GM20000 (cell line): ENCODE measurements around the gene PHLDB2.

Experiments
- DNase-seq: peaks from one replicate; pipeline ENCODE4 v3.0.0; 2012; ENCODE audit warnings: low spot score
- CTCF ChIP-seq: IDR thresholded peaks from 2 replicates; pipeline ENCODE4 v1.5.1; 2012; ENCODE audit warnings: mild to moderate bottlenecking, control low read depth; ENCODE audit errors: extremely low read depth, missing control alignments

Gene PHLDB2

GRCh38 chr3:111932946-111933345, 73.9 kb downstream of the PHLDB2 start:
- no peak for DNase-seq
- no peak for TF ChIP-seq CTCF

GRCh38 chr3:111936191-111936841, 77.3 kb downstream of the PHLDB2 start:
- DNase-seq = no peak
- TF ChIP-seq CTCF = no peak

DNA sequence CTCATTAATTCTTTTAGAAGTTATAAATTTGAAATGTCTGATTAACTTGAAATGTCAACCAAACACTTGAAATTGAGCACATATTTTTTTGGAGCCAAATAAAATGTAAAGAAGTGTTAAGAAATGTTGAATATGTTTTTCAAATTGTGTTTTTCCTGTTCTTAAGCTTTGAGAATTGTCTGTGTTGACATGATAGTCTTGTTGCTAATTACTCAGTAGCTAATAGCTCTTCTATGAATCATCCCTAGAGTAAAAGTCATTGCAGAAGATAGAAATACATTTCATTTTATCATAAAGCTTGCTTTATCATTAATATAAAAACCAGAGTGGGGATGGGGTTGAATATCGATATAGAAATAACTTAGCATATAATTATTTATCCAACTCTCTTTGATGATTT, 77.9 kb downstream of the PHLDB2 start:
- no peak for DNase-seq
- TF ChIP-seq CTCF = no peak

- no peak for TF ChIP-seq CTCF
- no peak for DNase-seq
These were observed 78.8 kb downstream of the PHLDB2 start for GRCh38 chr3:111937871-111938270.

- DNase-seq = no peak
- TF ChIP-seq CTCF = no peak
These were observed 80.8 kb downstream of the PHLDB2 start for GRCh38 chr3:111939873-111940272.

DNA sequence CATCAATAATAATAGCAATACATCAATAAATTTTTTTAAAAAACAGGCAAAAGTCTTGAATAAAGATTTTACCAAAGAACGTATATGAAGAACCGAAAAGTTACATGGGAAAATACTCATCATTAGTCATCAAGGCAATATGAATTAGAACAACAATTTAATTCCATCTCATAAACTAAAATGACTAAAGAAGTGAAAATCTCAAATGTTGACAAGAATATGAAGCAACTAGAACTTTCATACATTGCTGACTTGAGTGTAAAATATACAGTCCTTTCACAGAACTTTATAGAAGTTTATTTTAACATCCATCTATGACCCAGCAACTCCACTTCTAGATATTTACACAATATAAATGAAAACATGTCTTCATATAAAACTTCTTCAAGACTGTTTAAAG, 84.5 kb downstream of the PHLDB2 start:
- no peak for DNase-seq
- no peak for TF ChIP-seq CTCF

- TF ChIP-seq CTCF = no peak
- DNase-seq = no peak
These were observed 85.3 kb downstream of the PHLDB2 start for GRCh38 chr3:111944372-111944771.
